ENCODE data around the gene CDHR4.
"Not testable (repeated sequence)": the region's sequence is repeated elsewhere in the genome, so short reads cannot be mapped to it uniquely, and the experiment has no call there.

CDHR4 gene

GRCh38 chr3:49799761-49800160 is at the start of gene CDHR4:
Gene CDHR4 (minus strand): TSS chr3:49799873. CDS start chr3:49799812, 61 bp downstream.
- peak; percentile 43 for DNase-seq (ENCODE audit: low read depth)

DNA sequence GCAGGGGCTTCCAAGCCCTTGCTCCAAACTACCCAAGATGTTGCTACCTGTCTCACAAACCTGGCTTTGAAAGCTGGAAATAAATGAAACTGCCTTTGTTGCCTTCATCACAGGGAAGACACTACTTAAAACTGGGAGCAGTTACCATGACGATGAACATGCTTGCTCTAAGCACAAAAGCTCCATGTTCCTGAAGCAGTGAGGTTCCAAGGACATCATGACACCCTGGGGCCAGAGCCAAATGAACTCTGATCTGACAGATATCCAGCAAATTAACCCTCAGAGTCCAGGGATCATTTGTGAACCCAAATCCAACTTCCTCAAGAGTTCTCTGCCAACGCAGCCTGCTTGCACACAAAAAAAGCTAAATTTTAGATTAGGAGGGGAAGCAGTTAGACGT is 46.0 kb upstream of the CDHR4 start:
- no peak for DNase-seq (ENCODE audit: low read depth)

DNA sequence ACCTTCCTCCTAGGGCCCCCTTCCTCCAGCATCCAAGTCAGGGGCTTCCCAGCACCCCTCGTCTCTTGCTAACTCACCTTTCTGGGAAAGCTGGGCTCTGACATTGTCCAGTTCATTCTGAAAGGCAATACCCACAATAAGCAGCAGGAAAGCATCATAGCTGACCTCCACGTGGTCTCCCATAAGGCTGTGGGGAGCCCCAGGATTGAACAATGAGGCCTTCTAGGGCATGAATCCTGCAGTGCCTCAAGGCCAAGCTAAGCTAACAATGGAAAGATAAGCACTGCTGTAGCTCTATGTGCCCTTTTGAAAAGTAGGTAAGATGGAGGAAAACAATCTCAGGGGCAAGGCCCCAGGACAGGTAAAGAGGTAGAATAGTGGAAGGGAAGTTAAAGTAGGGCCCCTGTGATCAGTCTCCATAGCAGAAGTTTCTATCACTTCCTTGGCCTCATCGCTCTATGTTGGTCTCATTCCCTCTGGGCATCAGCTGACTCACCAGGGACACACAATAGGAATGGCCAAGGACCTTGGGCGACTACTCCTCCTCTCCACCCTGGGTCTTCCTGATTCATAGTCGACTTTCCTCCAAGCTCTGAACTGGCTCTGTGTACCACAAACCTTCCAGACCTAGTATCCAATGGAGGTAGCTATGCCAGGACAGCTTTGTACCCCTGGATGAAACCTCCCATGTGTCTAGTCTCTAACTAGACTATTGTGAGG is 45.0 kb upstream of the CDHR4 start:
- DNase-seq (ENCODE audit: low read depth), result no peak

DNA sequence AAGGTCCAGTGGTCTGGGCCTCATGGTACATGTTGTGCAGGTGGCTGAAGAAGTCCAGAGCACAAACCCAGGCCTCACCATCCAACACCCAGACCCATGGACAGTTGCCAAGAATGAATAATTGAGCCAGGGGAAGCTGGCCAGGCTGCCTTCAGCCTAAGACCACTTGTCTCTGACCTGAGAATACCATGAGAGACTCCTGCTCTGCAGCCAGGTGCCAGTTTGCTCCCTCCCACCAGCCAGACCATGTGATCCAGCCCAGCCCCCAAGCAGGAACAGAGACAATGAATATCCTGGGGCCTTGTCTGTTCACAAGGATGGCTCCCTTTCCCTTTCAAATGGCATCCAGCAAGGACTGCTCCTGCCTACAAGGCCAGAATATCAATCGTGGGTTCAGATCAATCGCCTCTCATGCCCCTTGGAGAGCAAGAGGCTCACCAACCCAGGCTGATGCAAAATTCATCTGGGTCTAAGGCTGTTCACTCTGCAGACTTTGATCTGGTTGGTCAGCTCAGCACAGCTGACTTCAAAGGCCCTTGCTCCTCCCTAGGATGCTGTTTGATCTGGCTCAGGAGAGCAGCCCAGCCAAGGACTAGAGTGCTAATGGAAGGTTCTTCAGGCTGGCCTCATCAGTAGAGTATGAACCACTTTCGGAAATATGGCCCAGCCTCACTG is 43.3 kb upstream of the CDHR4 start:
- DNase-seq (ENCODE audit: low read depth), result no peak

- DNase-seq (ENCODE audit: low read depth), result no peak
Observed at GRCh38 chr3:49841806-49842205, 42.1 kb upstream of the CDHR4 start.

DNA sequence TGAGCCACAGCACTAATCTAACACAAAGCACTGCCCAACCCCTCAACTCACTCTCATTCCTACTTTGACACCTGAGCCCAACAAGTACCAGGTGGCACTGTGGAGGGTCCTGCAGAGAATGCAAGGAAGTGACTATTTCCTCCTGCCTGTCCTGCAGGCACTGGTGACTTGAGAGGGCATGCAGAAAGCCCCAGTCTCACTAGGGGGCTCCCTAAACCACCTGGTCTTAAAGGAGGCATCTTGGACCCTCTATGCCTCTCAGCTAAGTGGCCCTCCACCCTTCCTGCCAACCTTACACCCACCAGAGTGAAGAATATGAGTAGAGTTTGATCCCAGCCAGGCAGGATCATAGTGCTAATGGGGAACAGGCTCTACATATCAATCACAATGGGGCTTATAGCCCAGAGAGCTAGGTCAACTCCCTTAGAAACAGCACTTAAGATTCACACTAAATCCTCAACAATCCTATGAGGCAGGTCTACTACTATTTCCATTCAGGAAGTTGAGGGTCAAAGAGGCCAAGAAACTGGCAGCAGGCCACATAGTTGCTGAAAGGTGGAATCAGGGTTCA is 41.5 kb upstream of the CDHR4 start:
- no peak for DNase-seq (ENCODE audit: low read depth)

DNA sequence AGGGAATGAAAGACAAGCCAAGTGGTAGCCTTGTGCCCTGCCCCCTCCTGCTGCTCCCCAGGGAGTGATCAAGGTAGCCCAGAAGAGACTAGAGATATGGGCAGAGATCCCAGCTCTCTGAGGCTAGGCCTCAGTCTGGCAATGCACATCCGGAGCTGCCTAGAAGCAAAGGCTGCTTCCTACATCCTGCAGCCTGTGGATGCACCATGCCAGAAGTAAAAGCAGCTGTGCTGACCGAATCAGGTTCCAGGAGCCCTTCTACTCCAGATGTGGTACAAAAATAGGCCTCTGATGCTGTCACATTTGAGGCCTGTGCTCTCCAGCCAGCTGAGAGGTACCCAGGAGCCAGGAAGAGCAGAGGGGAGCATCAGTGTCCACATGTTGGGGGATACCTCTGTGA is 40.7 kb upstream of the CDHR4 start:
- DNase-seq (ENCODE audit: low read depth), result no peak

DNA sequence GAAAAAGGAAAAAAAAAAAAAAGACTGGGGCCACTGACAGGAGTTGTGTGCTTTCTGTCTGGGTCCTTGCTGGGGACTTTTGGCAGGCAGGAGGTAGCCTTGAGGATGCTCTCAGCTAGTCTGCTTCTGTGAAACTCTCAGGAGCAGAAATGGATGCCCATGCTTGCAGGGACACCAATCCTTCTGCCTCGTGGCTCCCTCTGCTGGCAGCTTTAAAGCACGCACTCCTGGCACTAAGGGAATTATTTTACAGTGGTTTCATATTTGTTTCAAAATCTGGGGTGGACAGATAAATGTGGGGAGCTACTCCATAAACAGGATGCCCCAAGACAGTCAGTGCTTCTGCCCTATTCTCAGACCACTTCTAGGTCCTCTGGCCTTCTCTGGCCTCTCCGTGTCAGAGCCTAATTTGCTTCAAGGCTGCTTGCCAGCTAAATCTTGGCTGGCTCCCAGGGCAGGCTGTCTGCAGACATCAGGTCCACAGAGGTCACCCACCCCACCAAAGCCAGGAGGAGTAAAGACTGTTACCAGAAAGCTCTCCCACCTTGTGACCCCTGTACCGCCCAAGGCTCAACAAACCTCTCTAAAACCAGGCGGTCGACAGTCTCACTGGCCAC is 39.6 kb upstream of the CDHR4 start:
- DNase-seq (ENCODE audit: low read depth), result peak; percentile 28

- DNase-seq (ENCODE audit: low read depth), result no peak
Observed at GRCh38 chr3:49831341-49831740, 31.7 kb upstream of the CDHR4 start.

- DNase-seq (ENCODE audit: low read depth), result no peak
Observed at GRCh38 chr3:49826016-49826415, 26.3 kb upstream of the CDHR4 start.

- not testable (repeated sequence) for DNase-seq (ENCODE audit: low read depth)
Observed at GRCh38 chr3:49823131-49823530, 23.5 kb upstream of the CDHR4 start.

DNA sequence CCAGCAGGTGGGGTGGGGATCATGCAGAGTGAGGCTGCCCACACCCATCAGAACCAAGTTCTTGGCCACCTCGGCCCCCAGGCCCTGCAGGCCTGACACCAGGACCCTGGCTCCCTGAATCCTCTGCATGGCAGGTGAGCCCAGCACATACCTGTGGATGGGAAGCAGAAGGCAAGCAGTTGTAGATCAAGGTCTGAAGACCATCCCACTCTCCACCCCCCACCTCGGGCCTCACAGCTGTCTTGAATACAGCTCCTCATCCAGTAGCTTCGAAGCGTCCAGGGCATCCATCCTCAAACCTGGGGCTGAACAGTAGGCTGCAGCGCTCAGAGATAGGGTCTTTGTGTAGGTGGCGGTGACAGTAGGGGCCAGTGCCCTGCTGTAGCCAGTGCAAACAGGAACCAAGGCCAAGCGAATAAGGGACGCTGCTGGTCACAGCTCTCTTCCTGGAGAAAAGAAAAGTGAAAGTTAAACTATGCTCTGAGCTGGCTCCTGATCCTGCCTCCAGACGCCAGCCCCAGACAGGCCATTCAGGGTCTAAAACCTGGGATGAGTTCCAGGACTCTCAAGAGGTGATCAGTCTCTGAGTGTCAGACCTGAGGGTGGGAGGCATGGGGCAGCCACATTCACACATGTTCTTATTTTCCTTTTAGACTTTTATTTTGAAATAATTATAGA is 14.0 kb upstream of the CDHR4 start, which contains the start of gene UBA7:
Gene UBA7 (minus strand): TSS at position 457 of the 678 bp plus-strand sequence. CDS start 166 bp downstream, at position 291.
- DNase-seq (ENCODE audit: low read depth), result peak; percentile 42

GRCh38 chr3:49812916-49813496 is 13.3 kb upstream of the CDHR4 start:
- DNase-seq (ENCODE audit: low read depth), result no peak

- no peak for DNase-seq (ENCODE audit: low read depth)
Observed at GRCh38 chr3:49807431-49808114, 7.9 kb upstream of the CDHR4 start.

GRCh38 chr3:49806850-49807249 is 7.2 kb upstream of the CDHR4 start:
- DNase-seq (ENCODE audit: low read depth), result no peak

DNA sequence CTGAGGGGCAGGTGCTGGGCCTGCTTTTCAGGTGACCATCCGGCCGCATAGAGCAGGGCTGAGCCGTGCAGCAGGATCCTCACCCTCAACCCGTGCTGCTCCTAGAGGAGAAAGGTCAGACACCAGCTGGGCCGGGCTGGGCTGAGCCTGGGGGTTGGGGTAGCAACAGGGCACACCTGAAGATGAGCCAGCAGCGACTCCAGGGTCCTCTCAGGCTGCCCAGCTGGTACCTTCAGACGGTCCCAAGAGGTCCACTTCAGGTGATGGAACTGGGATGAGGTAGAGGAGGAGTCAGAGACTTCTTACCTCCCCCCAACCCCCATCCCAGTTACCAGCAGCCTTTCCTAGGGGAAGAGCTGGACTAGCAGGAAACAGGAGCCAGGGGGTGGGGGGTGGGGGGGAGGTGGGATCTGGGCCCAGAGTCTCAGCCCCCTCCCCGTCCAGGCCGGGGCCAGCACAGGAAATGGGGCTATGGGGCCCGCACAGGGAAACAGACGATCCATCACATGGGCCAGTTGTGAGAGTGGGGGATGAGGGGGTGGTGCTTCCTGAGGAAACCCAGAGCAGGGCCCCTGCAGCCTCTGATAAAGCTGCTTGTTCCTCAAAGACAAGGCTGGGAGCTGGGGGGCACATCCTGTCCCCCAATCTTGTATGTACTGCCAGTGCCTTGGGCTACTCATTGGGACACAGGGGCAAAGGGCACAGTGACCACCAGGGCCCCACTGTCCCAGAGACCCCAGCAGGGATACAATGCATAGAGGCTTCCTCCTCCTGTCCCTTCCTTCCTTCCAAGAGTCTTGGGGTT is 6.4 kb upstream of the CDHR4 start:
- no peak for DNase-seq (ENCODE audit: low read depth)

- DNase-seq (ENCODE audit: low read depth), result peak; percentile 51
Observed at GRCh38 chr3:49805367-49805782, 5.7 kb upstream of the CDHR4 start.

- DNase-seq (ENCODE audit: low read depth), result no peak
Observed at GRCh38 chr3:49804141-49805041, 4.7 kb upstream of the CDHR4 start.

- DNase-seq (ENCODE audit: low read depth), result no peak
Observed at GRCh38 chr3:49803465-49804140, 3.9 kb upstream of the CDHR4 start.

All from HS-5 (cell line).